GM19467 (cell line): ENCODE measurements around the gene GNAI3.
A peak's percentile ranks its signal among the peaks of the same experiment; 100 is the strongest.

Experiments used
- ATAC-seq: cut with Tn5 transposase; IDR thresholded peaks from one replicate; pipeline ENCODE4 v1.9.1; 2021; ENCODE audit warnings: mild to moderate bottlenecking, moderate library complexity; ENCODE audit not compliant: unreplicated experiment

The GNAI3 gene

GRCh38 chr1:109548321-109549267, at the start of gene GNAI3:
GNAI3 (plus strand) TSS chr1:109548615; CDS start chr1:109548721, 106 bp downstream.
- ATAC-seq = peak; percentile 83

GRCh38 chr1:109499081-109499480, 49.3 kb upstream of the GNAI3 start:
- no peak for ATAC-seq

GRCh38 chr1:109499661-109500536, 48.5 kb upstream of the GNAI3 start:
- ATAC-seq = no peak

GRCh38 chr1:109500941-109501381, 47.5 kb upstream of the GNAI3 start:
- no peak for ATAC-seq

- no peak for ATAC-seq
Observed at GRCh38 chr1:109501644-109502363, 46.6 kb upstream of the GNAI3 start.

GRCh38 chr1:109502364-109502851, 46.0 kb upstream of the GNAI3 start:
- ATAC-seq = no peak

- ATAC-seq = no peak
Observed at GRCh38 chr1:109503935-109504334, 44.5 kb upstream of the GNAI3 start.

GRCh38 chr1:109504974-109505373, 43.4 kb upstream of the GNAI3 start:
- no peak for ATAC-seq

- ATAC-seq = no peak
Observed at GRCh38 chr1:109508001-109508872, 40.2 kb upstream of the GNAI3 start.

GRCh38 chr1:109508873-109509175, 39.6 kb upstream of the GNAI3 start:
- no peak for ATAC-seq

- no peak for ATAC-seq
Observed at GRCh38 chr1:109509176-109510134, 39.0 kb upstream of the GNAI3 start, which contains the start of gene AMIGO1. AMIGO1 (minus strand) TSS chr1:109509727; CDS start chr1:109508912, 815 bp downstream.

GRCh38 chr1:109513110-109513710, 35.2 kb upstream of the GNAI3 start:
- no peak for ATAC-seq

- no peak for ATAC-seq
Observed at GRCh38 chr1:109514846-109515245, 33.6 kb upstream of the GNAI3 start.

GRCh38 chr1:109516872-109517271, 31.5 kb upstream of the GNAI3 start:
- no peak for ATAC-seq

GRCh38 chr1:109517337-109517736, 31.1 kb upstream of the GNAI3 start:
- no peak for ATAC-seq

- no peak for ATAC-seq
Observed at GRCh38 chr1:109521002-109521951, 27.1 kb upstream of the GNAI3 start.

- no peak for ATAC-seq
Observed at GRCh38 chr1:109522026-109522425, 26.4 kb upstream of the GNAI3 start.
